Posterior vena cava (tissue), 2 donors: ENCODE data around the gene PLEK2. TPM values are rescaled to one million over a fixed set of nuclear protein-coding genes. Genes with fewer than 3 reads are reported as not detected.
"Not testable (repeated sequence)": the region's sequence is repeated elsewhere in the genome, so short reads cannot be mapped to it uniquely, and the experiment has no call there.

Source experiments
- DNase-seq: peaks from one replicate; pipeline ENCODE4 v3.0.0-alpha.2; 2020; ENCODE audit warnings: low spot score
- intact Hi-C, 2 donors: fragments of 100-400 bp; cut with DNase I; formaldehyde crosslinking; loops; one replicate each; pipeline versions ENCODE4 v1.14.1 to v1.14.2; 2022 to 2023
- total RNA-seq, 2 donors: library from RNA; stranded (reverse); fragmentation: NEBNext Ultra II Directional; extraction: Animal tissue kit (Norgen Biotek cat#: 25700); gene quantifications; one replicate each; pipeline ENCODE4 v1.2.1, GENCODE V29; 2021
- donor health status: DM: yes; HTN: yes; CAD: no.
- donor health status: DM: yes; HTN: yes; CAD: no.

PLEK2 gene
- total RNA-seq, 2 donors from 2014 or later: 1.2 to 2.0 TPM

DNA sequence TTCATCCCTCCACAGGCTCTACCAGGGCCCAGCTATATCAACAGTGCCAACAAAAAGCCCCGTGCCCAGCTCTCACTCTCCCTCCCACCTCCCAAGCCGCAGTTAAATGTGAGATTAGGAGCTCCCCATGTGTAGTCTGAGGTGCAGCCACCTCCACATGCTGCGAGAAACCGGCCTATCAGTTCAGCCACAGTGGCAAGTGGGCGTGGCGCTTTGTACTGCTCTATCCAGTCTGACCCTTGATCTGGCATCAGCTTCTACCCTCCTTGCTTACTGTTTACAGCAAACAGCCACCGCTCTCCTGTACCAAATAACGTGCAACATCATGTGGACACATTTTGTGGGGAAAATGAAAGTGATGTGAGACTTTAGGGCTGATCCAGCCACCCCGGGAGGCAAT is 1.7 kb downstream of the PLEK2 start:
- DNase-seq: peak; percentile 58
- intact Hi-C loops: no loop called here

DNA sequence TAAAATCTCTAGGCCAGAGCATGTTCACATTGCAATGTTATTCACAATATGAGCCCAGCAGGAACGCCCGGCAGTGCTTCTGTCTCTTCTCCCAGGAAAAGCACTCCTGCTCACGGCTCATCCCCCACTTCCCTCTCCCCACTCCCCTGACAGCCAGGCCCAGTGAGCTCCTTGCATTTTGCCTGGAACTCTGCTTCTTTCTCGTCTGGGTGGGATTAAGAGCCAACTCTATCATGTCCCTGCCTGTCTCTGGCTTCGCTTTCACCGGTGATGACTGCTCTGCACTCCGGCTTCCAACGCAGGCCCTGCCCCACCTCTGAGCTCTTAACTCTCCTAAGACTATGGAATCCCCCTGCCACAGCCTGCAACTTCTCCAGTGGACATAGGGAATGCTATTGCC is 2.5 kb downstream of the PLEK2 start:
- peak; percentile 35 for DNase-seq
- intact Hi-C loops: no loop called here

DNA sequence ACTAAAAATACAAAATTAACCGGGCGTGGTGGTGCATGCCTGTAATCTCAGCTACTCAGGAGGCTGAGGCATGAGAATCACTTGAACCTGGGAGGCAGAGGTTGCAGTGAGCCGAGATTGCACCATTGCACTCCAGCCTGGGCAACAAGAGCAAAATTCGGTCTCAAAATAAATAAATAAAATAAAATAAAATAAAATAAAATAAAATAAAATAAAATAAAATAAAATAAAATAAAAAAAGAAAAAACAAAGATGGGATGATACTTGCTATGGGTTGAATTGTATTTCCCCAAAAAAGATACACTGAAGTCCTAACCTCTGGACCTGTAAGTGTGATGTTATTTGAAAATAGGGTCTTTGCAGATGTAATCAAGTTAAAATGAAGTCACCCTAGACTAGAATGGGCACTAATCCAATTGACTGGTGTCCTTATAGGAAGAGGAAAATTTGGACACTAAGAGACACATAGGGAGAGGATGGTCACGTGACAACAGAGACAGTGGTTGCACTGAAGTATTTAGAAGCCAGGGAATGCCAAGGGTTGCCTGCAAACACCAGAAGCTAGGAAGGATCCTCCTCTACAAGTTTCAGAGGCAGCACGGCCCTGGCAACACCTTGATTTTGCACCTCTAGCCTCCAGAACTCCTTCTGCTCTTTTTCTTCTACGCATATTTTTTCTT is 3.7 kb downstream of the PLEK2 start:
- intact Hi-C loops, DNase-seq: not testable (repeated sequence)

DNA sequence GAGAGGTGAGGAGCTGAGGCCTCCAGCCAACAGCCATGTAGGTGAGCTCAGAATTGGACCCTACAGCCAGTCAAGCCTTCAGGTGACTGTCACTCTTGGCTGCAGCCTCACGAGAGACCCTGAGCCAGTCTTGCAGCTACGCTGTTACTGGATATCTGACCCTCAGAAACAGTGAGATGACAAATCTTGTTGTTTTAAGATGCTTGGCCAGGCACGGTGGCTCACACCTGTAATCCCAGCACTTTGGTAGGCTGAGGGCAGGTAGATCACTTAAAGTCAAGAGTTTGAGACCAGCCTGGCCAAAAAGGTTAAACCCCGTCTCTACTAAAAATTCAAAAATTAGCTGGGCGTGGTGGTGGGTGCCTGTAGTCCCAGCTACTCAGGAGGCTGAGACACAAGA is 6.2 kb downstream of the PLEK2 start:
- intact Hi-C loops: no loop called here
- peak; percentile 4 for DNase-seq

DNA sequence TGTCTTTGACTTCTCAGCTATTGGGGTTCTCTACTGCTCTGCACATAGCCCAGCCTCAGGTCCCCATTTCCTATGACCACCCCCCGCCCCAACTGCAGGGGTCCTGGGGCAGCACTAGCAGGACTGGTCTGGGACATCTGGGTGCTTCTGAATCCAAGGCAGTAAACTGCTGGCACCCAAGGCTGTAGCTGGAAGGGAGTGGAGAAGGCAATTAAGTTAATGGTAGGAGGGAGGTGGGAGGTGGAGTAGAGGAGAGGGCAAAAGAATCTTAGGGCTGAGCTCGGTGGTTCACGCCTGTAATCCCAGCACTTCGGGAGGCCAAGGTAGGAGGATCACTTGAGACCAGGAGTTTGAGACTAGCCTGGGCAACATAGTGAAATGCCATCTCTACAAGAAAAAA is 11.5 kb downstream of the PLEK2 start:
- no peak for DNase-seq
- intact Hi-C loops: no loop called here

DNA sequence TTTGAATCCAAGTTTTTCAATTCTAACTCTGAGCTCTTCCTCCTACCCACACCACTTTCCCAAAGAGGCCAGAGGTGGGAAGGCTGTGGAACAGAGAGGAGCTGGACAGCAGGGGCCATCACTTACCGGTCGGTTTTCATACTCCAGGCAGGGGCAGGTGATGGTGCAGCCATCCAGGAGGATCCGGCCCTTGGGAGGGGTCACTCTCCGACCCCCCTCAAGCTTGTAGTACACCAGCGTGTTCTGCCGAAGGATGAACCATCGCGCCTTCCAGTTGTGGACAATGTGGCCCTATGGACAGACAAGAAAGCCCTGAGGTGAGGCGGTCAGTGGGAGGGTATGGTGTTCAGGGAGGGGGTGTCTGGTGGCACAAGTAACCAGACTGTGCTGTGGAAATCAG is 14.4 kb downstream of the PLEK2 start:
- DNase-seq: no peak
- intact Hi-C loops: no loop called here

DNA sequence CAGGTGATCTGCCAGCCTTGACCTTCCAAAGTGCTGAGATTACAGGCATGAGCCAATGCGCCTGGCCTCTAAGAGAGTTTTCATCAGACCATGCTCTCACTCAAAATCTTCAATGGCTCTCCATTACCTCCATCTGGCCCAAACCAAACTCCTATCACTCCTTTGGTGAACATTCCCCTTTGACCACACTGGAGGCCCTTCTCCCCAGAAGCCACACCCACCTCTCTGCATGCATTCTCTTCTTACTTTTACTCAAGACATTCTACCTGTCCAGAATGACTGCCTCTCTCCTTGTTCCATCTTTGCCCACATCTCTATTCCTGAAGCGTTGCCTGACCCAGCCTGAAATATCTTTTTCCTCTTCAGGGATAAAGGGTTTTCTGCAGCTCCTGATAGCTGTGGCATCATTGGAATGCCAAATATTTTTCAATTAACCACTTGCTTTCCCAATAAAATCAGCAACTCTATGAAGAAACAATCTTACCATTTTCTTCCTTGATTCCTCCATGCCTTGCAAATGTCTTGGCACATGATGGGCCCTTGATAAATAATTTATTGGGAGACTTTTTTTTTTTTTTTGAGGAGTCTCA is 15.5 kb downstream of the PLEK2 start:
- intact Hi-C loops: no loop called here
- no peak for DNase-seq

DNA sequence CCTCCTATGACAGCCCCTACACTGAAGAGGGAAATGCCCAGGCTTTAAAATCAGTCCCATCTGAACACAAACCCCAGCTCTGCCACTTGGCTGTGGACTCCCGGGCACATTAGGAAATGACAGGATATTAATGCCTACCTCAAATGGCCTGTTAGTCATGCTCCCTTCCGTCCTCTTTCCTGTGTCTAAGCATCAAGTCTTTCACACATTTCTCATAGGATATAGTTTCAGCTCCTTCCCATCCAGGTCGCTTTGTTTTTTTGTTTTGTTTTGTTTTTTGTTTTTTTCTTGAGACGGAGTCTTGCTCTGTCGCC is 16.1 kb downstream of the PLEK2 start:
- no peak for DNase-seq
- intact Hi-C loops: no loop called here

DNA sequence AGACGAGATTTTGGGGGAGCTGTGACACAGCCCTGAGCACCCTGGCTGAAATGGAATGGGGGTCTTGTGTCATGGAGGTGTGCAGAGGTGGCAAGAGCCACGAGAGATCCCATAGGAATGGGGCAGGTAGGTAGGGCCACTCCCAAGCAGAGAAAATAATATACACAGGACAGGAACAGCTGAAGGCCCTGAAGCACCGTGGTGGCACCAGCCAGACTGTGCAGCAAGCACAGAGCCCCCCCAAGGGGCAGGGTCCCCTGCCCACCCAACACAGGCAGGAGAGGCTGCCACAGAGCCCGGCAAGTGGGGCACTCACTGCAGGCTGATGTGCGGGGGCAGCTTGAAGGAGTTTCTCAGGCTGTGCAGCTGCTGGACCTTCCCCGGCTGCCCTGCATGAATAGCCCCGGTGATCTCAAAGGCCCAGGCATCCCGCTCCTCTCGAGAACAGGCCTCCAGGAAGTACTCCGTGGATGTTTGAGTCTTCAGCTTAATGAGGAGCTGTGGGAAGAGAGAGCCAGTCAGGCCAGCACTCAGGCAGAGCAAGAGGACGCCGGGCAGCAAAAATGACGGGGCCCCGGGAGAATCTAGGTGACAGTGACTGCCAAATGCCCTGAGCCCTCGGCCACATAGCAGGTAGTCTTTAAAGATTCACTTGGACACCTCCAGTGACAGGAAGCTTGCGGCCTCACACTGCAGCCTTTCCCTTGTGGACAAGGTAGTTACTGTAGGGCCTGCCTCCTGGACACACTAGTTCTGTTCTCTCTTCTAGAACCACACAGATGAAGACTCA is 16.7 kb downstream of the PLEK2 start:
- intact Hi-C loops: no loop called here
- DNase-seq: no peak

DNA sequence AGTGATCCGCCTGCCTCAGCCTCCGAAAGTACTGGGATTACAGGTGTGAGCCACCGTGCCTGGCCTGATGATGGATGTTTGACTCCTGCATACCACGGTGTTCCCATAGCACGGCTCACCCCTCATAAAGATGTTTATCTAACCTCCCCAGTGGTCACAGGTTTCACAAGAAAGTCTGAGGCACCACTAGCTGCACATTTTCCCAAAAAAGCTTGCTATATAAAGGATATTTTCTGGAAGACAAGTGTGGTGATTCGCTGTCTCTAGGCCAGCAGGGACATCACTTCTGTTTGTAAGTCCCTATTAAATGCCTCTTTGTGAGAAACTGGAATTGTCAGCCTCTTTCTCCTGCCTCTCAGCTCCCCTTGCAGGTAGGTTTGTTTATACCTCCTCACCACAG is 18.3 kb downstream of the PLEK2 start:
- intact Hi-C loops: no loop called here
- DNase-seq: no peak

DNA sequence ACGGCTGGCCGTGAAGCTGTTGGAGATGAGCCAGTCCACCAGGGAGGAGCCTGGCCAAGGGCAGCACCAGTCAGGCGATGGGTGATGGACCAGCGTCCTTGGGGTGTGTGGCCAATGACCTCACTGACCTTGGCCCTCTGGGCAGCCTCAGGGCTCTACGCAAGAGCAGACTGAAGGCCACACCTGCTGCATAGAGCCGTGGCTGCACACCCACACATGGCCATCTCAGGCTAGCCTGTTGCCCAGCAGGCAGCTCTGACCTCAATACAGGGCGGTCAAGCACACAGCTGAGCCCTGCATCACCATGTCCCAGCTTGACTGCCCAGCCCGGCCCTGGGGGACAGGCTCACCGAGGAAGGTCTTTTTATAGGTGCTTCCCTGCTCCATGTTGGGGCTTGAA is 19.2 kb downstream of the PLEK2 start:
- no peak for DNase-seq
- intact Hi-C loops: no loop called here

DNA sequence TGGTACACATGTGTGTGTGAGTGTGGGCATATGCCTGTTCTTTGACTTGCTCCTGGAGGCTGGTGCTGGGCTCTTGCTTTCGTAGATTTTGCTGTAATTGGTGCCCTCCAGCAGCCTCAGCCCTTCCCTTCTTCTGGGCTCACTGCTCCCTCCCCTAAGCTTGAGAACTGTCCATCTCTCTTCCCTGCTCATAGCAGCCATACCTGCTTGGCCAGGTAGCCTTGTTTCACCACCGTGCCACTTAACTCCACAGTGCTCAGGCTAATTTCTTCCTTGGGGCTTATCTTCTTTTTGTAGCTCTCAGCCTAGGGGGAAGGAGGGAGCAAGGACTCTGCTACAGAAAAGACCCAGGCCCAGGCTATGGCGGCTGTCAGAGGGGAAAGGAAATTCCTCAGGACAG is 19.8 kb downstream of the PLEK2 start:
- DNase-seq: no peak
- intact Hi-C loops: no loop called here

DNA sequence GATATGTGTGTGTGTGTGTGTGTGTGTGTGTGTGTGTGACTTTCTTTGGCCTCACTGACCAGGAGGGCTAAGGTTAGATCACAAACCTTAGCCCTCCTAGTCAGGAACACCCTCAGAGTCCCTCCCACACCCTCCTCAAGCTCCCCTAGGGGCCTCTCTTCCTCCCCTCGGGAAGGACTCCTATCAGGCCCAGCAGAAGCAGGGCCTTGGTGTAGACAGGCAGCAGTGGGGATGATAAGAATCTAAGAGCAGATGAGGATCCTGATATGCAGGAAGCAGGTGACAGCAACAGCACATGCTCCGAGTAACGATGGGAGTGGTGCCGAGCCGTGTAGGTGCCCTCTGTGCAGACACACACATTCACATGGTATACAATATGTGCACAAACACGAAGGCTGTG is 20.7 kb downstream of the PLEK2 start:
- intact Hi-C loops: no loop called here
- DNase-seq: no peak

DNA sequence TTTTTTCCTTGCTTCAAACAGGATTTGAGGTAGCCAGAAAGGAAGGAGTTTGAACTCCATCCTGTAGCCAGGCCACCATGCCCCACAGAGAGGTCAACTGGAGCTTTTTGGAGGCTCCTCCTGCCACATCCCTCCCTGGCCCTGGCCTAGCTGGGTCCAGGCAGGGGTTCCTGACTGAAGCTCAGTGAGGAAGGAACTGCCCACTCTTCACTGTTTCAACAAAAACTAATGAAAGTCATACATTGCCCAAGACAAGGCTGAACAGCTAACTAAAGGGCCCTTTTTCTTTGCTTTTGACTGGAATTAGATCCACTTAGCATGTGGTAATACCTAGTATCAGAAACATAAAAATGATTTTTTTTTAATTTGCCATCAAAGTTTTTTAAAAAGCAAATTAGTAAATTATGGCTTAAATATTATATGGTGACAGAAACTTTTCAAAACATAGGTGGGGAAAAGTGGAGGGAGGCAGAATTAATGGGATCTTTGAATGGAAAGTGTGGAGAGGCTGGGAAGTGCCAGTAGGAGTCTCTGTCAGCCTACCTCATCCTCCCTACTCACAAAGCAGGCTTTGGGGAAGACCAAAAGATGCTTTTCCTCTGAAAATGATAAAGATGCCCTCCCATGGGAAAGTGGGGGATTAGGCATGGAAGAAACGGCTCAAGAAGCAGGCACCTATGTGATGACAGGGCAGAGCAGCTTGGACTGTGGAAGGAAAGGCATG is 22.0 kb downstream of the PLEK2 start:
- no peak for DNase-seq
- intact Hi-C loops: no loop called here

DNA sequence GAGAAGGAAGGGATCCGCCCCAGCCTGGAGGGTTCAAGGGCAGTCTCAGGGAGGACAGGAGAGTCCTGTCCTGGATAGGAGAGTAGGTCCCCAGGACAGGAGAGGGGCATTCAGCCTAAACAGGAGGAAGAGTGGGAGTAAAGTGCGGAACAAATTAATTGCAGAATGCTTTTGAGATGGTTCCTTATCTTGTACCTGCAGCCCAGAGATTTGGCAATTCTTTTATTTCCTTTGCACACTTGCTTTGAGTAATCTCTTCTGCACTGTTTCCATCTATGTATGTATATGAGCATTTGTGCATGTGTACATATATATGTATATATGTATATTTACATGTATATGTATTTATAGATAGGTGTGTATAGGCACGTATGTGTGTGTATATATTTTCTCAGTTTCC is 22.7 kb downstream of the PLEK2 start:
- DNase-seq: no peak
- intact Hi-C loops: no loop called here

DNA sequence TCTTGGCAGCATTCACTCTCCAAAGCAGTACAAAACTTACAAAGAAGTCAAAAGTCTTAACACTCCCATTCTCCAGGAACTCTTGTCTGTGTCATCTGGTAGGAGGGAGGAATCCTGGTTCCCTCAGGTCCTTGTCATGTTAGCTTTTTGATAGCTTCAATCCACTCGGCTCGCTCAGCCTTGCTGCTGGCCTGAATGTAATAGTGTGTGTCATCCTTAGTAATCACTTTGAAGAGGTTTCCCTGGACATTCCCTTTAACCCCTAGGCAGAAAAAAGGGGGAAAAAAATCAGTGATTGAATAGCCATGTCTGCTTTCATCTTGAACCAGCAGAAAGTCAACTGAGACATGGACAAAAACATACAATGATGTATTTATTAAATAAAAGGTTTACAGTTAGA is 24.8 kb downstream of the PLEK2 start:
- DNase-seq: no peak
- intact Hi-C loops: no loop called here

DNA sequence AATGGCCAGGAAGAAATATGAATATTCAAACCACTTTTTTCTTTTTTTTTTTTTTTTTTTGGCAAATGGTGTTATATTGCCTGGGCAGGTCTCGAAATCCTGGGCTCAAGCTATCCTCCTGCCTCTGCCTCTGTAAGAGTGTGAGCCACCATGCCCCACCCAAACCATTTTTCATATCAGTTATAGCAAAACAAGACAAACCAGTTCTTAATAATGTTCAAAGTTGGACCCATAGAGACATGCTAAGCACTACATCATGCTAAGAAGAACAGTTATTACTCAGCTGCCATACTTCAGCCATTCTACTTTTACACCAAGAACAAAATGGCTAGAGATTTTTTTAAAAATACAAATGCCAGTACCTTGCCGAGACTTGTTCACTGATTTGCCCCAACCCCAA is 26.3 kb downstream of the PLEK2 start:
- intact Hi-C loops: no loop called here

DNA sequence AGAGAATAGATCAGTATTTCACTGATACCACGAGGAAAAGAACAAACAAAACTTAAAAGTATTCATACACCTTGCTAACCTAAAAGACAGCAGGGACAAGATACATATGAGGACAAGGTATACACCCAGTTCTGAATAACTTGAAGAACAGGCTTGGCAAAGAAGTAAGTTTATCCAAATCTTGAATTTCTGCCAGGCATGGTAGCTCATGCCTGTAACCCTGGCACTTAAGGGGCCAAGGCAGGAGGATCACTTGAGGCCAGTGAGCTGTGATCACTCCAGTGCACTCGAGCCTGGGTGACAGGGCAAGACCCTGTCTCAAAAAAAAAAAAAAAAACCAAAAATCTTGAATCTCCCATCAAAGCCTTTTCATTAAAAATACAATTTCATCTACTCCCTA is 26.8 kb downstream of the PLEK2 start:
- intact Hi-C loops: no loop called here
- DNase-seq: no peak

More for the DNA sequence above, 26.3 kb downstream of the PLEK2 start:
- DNase-seq: no peak

DNA sequence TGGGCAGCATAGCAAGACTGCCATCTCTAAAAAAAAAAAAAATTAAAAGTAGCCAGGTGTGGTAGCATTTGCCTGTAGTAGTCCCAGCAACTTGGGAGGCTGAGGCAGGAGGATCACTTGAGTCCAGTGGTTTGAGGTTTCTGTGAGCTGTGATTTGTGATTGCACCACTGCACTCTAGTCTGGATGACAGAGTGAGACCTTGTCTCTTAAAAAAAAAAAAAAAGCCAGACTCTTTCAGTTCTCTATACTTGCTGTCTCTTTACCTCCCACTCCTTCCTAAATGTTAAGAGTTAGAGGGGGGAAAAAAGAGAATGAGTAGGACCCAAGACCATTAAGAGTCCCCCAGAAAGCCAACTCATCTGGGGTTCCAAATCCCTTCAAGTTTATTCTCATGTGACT is 34.0 kb downstream of the PLEK2 start:
- intact Hi-C loops: no loop called here
- DNase-seq: no peak

DNA sequence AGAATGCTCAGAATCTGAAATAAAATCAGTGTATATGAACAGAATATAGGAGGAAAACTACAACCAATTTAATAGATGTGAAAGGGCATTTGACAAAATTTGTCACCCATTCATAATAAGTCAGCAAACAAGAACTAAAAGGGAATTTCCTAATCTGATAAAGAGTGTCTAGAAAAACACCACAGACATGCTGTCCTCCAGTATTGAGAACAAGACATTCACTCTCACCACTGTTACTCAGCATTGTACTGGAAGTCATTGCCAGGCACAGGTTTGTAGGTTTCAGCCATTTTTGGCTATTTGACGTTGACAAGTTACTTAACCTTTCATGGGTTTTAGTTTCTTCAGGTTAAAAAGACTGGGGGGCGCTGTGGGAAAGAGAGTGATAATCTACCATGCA is 38.6 kb downstream of the PLEK2 start:
- intact Hi-C loops: no loop called here
- no peak for DNase-seq
